Renal cortex interstitium (tissue), 15 donors: Measurements from ENCODE around the gene SDHAF4. TPM values are rescaled to one million over a fixed set of nuclear protein-coding genes. Genes with fewer than 3 reads are reported as not detected.
A peak's percentile ranks its signal among the peaks of the same experiment; 100 is the strongest.
"Not testable (repeated sequence)": the region's sequence is repeated elsewhere in the genome, so short reads cannot be mapped to it uniquely, and the experiment has no call there.

ENCODE experiments used
- DNase-seq, 11 donors: peaks; one replicate each; pipeline ENCODE4 v3.0.0-alpha.2; 2013; ENCODE audit warnings: low read depth in 9 of 11, low spot score in 4 of 11; ENCODE audit errors: extremely low read depth in 1 of 11
- long read RNA-seq, 16 experiments: transcript quantifications; one replicate each; lab custom pipeline, GENCODE V29; 2026
- polyA plus RNA-seq, 3 donors: library from polyadenylated mRNA; unstranded; fragments of 120-200 nt; gene quantifications; one replicate each; pipeline ENCODE4 v1.2.1, GENCODE V29; 2013; ENCODE audit not compliant: insufficient read length in 3 of 3

Gene SDHAF4
- 10 to 100 TPM; 15.7 to 21.5 (median 21.1) TPM for polyA plus RNA-seq
- long read RNA-seq, donor 1, partial matches to known transcripts = 0 of 4 reads
- long read RNA-seq, donor 1, other reads (novel, unspliced or antisense) = 0 of 4 reads
- long read RNA-seq, donor 2, partial matches to known transcripts = 0 of 5 reads
- long read RNA-seq, donor 2, other reads (novel, unspliced or antisense) = 0 of 5 reads
- long read RNA-seq, donor 3, transcript SDHAF4-201 (3 exons, 1,196 nt) = major isoform, 9 of 10 reads
- long read RNA-seq, donor 3, partial matches to known transcripts = 0 of 10 reads
- long read RNA-seq, donor 3, other reads (novel, unspliced or antisense) = 0 of 10 reads
- long read RNA-seq, donor 4, transcript SDHAF4-201 (3 exons, 1,196 nt) = major isoform, 5 of 5 reads
- long read RNA-seq, donor 4, partial matches to known transcripts = 0 of 5 reads
- long read RNA-seq, donor 4, other reads (novel, unspliced or antisense) = 0 of 5 reads
- long read RNA-seq, donor 5 = 0 reads
- long read RNA-seq, donor 6, transcript SDHAF4-201 (3 exons, 1,196 nt) = major isoform, 5 of 5 reads
- long read RNA-seq, donor 6, partial matches to known transcripts = 0 of 5 reads
- long read RNA-seq, donor 6, other reads (novel, unspliced or antisense) = 0 of 5 reads
- long read RNA-seq, donor 7, transcript SDHAF4-201 (3 exons, 1,196 nt) = major isoform, 7 of 7 reads
- long read RNA-seq, donor 7, partial matches to known transcripts = 0 of 7 reads
- long read RNA-seq, donor 7, other reads (novel, unspliced or antisense) = 0 of 7 reads
- long read RNA-seq, donor 8 = 0 reads
- long read RNA-seq, donor 9, transcript SDHAF4-201 (3 exons, 1,196 nt) = major isoform, 7 of 7 reads
- long read RNA-seq, donor 9, partial matches to known transcripts = 0 of 7 reads
- long read RNA-seq, donor 9, other reads (novel, unspliced or antisense) = 0 of 7 reads
- long read RNA-seq, donor 10, transcript SDHAF4-201 (3 exons, 1,196 nt) = major isoform, 8 of 14 reads
- long read RNA-seq, donor 10, partial matches to known transcripts = 6 of 14 reads
- long read RNA-seq, donor 10, other reads (novel, unspliced or antisense) = 0 of 14 reads
- long read RNA-seq, donor 11, partial matches to known transcripts = 0 of 4 reads
- long read RNA-seq, donor 11, other reads (novel, unspliced or antisense) = 0 of 4 reads
- long read RNA-seq, donor 12, partial matches to known transcripts = 0 of 2 reads
- long read RNA-seq, donor 12, other reads (novel, unspliced or antisense) = 0 of 2 reads
- long read RNA-seq, donor 13 = 0 reads
- long read RNA-seq, donor 14, partial matches to known transcripts = 0 of 4 reads
- long read RNA-seq, donor 14, other reads (novel, unspliced or antisense) = 0 of 4 reads
- long read RNA-seq, donor 15, partial matches to known transcripts = 0 of 1 reads
- long read RNA-seq, donor 15, other reads (novel, unspliced or antisense) = 0 of 1 reads
- long read RNA-seq, donor 16, transcript SDHAF4-201 (3 exons, 1,196 nt) = major isoform, 15 of 35 reads
- long read RNA-seq, donor 16, partial matches to known transcripts = 5 of 35 reads
- long read RNA-seq, donor 16, other reads (novel, unspliced or antisense) = 15 of 35 reads

GRCh38 chr6:70566751-70567382 lies at the start of gene SDHAF4:
Gene SDHAF4, plus strand, starts transcription at chr6:70566930. Its CDS starts 11 bp downstream, at chr6:70566941.
- DNase-seq = peak; percentile 60 to 88 (median 81)

GRCh38 chr6:70518723-70519122 lies 48.0 kb upstream of the SDHAF4 start:
- DNase-seq = no peak

GRCh38 chr6:70520575-70520974 lies 46.2 kb upstream of the SDHAF4 start:
- DNase-seq = no peak

- no peak for DNase-seq
These were observed 41.9 kb upstream of the SDHAF4 start for GRCh38 chr6:70524721-70525286.

- no peak for DNase-seq
These were observed 39.5 kb upstream of the SDHAF4 start for GRCh38 chr6:70527071-70527737.

- DNase-seq = no peak
These were observed 36.7 kb upstream of the SDHAF4 start for GRCh38 chr6:70530023-70530422.

- DNase-seq = no peak
These were observed 35.6 kb upstream of the SDHAF4 start for GRCh38 chr6:70531133-70531532.

- no peak for DNase-seq
These were observed 29.5 kb upstream of the SDHAF4 start for GRCh38 chr6:70537266-70537665.

GRCh38 chr6:70538376-70538775 lies 28.4 kb upstream of the SDHAF4 start:
- DNase-seq = no peak

GRCh38 chr6:70547313-70547712 lies 19.4 kb upstream of the SDHAF4 start:
- DNase-seq = no peak

- DNase-seq = no peak
These were observed 18.8 kb upstream of the SDHAF4 start for GRCh38 chr6:70547905-70548304.

GRCh38 chr6:70549327-70549726 lies 17.4 kb upstream of the SDHAF4 start:
- no peak for DNase-seq

GRCh38 chr6:70551566-70551965 lies 15.2 kb upstream of the SDHAF4 start:
- no peak for DNase-seq

- DNase-seq = not testable (repeated sequence)
These were observed 14.3 kb upstream of the SDHAF4 start for GRCh38 chr6:70552286-70552940.

- DNase-seq = no peak
These were observed 13.8 kb upstream of the SDHAF4 start for GRCh38 chr6:70552974-70553373.

- no peak for DNase-seq
These were observed 8.7 kb upstream of the SDHAF4 start for GRCh38 chr6:70557998-70558397.

- DNase-seq = not testable (repeated sequence)
These were observed 4.3 kb upstream of the SDHAF4 start for GRCh38 chr6:70562401-70562800.
